Ishikawa (cell line): Measurements from ENCODE around the gene VCAN.

ENCODE experiments used
- CEBPB ChIP-seq: IDR thresholded peaks from 2 replicates; pipeline ENCODE4 v1.6.1; 2012
- CREB1 ChIP-seq: IDR thresholded peaks from 2 replicates; pipeline ENCODE4 v1.6.1; 2012; ENCODE audit warnings: low read depth
- EGR1 ChIP-seq: IDR thresholded peaks from 2 replicates; pipeline ENCODE4 v1.6.1; 2012
- EP300 ChIP-seq: IDR thresholded peaks from 2 replicates; pipeline ENCODE4 v1.6.1; 2012; ENCODE audit warnings: borderline replicate concordance
- FOXM1 ChIP-seq: IDR thresholded peaks from 2 replicates; pipeline ENCODE4 v1.6.1; 2012; ENCODE audit warnings: low read depth, borderline replicate concordance
- MAX ChIP-seq: IDR thresholded peaks from 2 replicates; pipeline ENCODE4 v1.6.1; 2012
- NFIC ChIP-seq: IDR thresholded peaks from 2 replicates; pipeline ENCODE4 v1.6.1; 2012
- RAD21 ChIP-seq: IDR thresholded peaks from 2 replicates; pipeline ENCODE4 v1.6.1; 2012; ENCODE audit warnings: low read depth
- REST ChIP-seq: IDR thresholded peaks from 2 replicates; pipeline ENCODE4 v1.6.1; 2012; ENCODE audit warnings: low read depth, mild to moderate bottlenecking
- TAF1 ChIP-seq: IDR thresholded peaks from 2 replicates; pipeline ENCODE4 v1.6.1; 2012; ENCODE audit warnings: low read depth, mild to moderate bottlenecking
- TCF12 ChIP-seq: IDR thresholded peaks from 2 replicates; pipeline ENCODE4 v1.6.1; 2012; ENCODE audit warnings: low read depth
- TEAD4 ChIP-seq: IDR thresholded peaks from 2 replicates; pipeline ENCODE4 v1.6.1; 2012
- USF1 ChIP-seq: IDR thresholded peaks from 2 replicates; pipeline ENCODE4 v1.6.1; 2012
- YY1 ChIP-seq: IDR thresholded peaks from 2 replicates; pipeline ENCODE4 v1.6.1; 2012; ENCODE audit warnings: low read depth
- ZBTB7A ChIP-seq: IDR thresholded peaks from 2 replicates; pipeline ENCODE4 v1.6.1; 2012; ENCODE audit warnings: low read depth

VCAN gene

GRCh38 chr5:83482961-83483360 lies 11.4 kb downstream of the VCAN start:
- TF ChIP-seq USF1 (no peak), ZBTB7A (no peak), REST (no peak), TCF12 (no peak), CEBPB (no peak), TEAD4 (no peak)

- no peak for TF ChIP-seq USF1
Measured at GRCh38 chr5:83484294-83484693, 12.8 kb downstream of the VCAN start.

GRCh38 chr5:83485842-83486241 lies 14.3 kb downstream of the VCAN start:
- TF ChIP-seq CEBPB (no peak), REST (no peak), EGR1 (no peak), EP300 (no peak), FOXM1 (no peak), NFIC (no peak), MAX (no peak), USF1 (no peak), TAF1 (no peak), CREB1 (no peak), TEAD4 (no peak), ZBTB7A (no peak), YY1 (no peak), TCF12 (no peak), RAD21 (no peak)

- TF ChIP-seq TEAD4, result no peak
- TF ChIP-seq CREB1, result no peak
- no peak for TF ChIP-seq TCF12
- no peak for TF ChIP-seq RAD21
- no peak for TF ChIP-seq MAX
- TF ChIP-seq FOXM1, result no peak
- no peak for TF ChIP-seq REST
- TF ChIP-seq TAF1, result no peak
- TF ChIP-seq CEBPB, result no peak
- no peak for TF ChIP-seq NFIC
- no peak for TF ChIP-seq EP300
- no peak for TF ChIP-seq USF1
- no peak for TF ChIP-seq YY1
- TF ChIP-seq ZBTB7A, result no peak
- no peak for TF ChIP-seq EGR1
Measured at GRCh38 chr5:83487155-83487554, 15.6 kb downstream of the VCAN start.

- no peak for TF ChIP-seq EGR1
- TF ChIP-seq ZBTB7A, result no peak
- TF ChIP-seq RAD21, result no peak
- no peak for TF ChIP-seq YY1
Measured at GRCh38 chr5:83488271-83488670, 16.7 kb downstream of the VCAN start.
